ENCODE results near the gene SOX4.

Gene SOX4

DNA sequence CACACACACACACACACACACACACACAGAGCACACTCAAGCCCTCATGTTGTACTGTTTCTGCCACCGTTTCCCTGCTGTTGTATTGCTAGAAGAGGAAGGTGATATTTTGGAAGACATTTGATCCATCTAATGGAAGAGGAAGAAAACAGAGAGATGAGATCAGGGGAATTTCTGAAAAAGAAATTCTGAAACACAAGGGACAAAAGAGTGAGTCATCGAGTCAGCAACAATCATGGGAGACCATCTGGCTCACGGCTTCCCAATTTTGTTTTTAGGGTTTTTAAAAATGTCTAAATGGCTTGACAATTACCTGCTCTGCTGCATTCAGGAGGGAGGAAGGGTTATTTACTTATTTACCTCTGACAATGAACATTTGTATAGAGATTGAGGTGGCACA, 22.0 kb downstream of the SOX4 start:
- no peak for DNase-seq

DNA sequence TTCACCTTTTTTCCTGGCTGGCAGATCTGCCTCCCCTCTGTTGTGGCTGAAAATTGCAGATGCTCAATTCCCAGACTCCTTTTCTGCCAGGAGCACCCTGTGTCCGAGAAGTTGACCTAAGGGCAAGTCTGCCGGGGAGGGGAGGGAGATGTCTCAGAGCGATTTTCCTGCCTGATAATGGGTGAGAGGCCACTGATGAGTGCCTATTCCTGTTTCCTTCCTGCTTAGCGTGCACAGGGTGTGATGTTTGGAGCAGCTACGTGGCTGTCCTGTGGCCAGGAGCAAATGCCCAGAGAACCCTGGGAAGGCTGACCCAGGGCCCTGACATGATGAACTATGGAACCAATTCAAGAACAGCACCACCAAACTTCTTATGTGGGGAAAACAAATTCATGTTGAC, 22.5 kb downstream of the SOX4 start:
- no peak for DNase-seq

DNA sequence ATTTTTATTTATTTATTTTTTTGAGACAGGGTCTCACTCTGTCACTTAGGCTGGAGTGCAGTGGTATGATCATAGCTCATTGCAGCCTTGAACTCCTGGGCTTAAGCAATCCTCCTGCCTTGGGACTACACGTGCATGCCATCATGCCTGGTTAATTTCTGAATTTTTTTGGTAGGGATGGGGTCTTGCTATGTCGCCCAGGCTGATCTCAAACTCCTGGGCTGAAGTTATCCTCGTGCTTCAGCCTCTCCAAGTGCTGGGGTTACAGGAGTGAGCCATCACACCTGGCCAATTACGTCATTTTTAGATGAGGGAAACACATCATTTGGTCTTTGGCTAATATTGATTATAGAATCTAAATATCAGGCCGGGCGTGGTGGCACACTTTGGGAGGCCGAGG, 32.1 kb downstream of the SOX4 start:
- DNase-seq, result no peak

DNA sequence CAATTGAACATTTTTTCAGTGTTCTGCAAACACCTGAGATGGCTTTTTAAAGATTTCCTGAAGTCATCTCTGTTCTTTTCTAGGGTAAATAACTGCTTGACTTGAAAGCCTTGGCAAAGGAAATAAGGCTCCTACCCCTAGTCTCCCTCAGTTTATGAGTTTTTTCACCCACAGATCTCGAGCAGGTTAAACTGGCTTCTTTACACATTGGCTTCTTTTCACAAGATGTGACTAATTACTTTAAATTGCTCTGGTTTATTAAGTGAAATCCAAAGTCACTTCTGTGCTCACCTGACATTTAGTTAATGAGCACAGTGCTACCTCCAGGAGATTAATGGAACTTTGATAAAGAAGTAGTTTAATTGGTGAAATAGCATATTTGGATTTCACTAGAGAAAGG, 33.2 kb downstream of the SOX4 start:
- DNase-seq, result no peak

DNA sequence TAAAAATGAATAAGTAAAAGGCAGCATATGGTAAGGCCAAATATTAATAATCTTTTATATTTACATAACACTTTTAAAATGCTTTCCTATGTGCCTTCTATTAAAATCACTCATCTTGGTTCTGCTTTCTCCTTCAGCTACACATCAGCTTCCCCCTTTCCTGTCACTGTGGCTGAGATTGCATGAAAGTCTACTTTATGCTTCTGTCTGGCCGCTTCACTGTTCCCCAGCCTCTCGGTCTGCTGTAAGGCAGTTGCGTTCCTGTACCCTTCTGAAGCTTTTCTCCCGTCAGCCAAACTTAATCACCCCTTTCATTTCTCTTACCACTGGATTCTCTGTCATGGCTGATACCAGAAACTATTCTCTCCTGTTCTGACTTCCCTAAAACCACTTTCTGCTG, 34.6 kb downstream of the SOX4 start:
- peak; percentile 19 for DNase-seq

DNA sequence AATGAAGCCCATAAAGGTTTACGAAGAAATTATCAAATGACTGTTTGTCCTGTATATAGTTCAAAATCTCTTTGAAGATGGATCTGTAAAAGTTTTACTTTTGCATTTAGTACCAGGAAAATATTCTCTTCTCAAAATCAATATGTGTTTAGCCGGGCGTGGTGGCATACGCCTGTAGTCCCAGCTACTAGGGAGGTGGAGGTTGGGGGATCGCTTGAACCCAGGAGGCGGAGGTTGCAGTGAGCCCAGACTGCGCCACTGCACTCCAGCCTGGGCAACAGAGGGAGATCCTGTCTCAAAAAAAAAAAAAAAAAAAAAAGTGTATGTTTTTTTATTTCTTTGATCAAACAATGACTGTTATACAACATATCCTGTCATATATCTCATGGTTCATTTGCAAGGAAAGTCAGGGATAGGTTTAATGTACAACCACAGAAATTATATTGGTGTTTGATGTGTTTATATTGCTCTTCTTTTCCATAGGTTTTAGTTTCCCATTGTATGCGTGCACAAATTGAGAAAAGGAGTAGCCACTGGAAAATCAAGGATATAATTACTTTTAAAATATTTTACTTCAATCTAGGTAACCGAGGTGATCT, 40.1 kb downstream of the SOX4 start:
- DNase-seq, result no peak

DNA sequence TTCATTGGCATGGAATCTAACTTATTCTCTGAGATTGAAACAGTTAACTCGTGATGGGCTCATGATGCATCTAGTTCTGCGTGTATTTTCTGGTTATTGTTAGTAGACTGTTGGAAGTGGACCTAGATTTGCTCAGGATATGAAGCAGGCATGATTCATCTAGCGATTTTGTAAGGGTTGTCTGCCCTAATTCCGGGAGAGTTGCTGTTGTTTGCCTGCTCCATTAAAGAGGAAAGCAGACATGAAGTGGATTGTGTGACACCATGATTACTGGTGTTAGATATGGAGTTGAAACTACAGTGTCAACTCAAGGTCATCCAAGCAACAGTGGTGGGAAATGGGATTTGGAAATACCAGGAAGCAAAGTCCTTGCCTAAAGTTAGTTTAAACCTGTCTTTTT, 41.0 kb downstream of the SOX4 start:
- DNase-seq, result no peak

DNA sequence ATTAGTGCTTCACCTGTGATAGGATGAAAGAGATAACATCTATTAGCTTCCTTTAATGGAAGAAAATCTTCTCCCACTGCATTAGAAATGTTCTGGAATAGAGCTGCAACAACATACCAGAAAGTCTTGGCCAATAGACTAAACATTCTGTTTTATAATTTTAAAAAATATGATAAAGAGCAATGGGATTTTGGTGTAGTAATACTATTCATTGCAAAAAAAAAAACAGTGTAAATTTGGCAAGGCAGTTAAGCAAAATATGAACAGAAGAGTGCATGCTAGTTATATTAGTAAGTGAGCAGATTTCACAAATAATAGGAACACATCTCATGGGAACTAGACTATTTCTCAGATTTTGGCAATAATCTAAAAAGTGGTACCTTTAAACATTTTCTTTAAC, 43.3 kb downstream of the SOX4 start:
- no peak for DNase-seq

DNA sequence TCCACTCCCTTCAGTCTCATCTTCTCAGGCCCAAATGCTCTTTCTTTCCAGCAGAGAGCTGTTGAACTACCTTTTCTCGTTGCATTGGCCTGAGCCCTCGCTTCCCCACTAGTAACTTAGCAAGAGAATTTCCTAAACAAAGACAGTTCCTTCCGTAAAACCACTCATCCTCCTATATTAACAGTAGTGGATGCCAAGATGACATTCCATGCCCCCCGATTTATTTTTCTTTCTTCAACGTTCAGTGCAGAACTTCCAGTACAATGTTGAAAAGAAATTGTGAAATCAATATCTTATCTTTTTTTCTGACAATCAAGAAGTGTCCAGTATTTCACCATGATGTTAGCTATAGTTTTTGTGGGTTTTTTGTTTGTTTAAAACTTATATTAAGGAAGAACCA, 45.8 kb downstream of the SOX4 start:
- peak; percentile 6 for DNase-seq

Measured in hematopoietic multipotent progenitor cell treated with erythropoietin and hydrocortisone succinate and interleukin-3 and kit ligand, for 6 days (in vitro differentiated cells).